ENCODE measurements around the gene RGS8. TPM values are rescaled to one million over a fixed set of nuclear protein-coding genes. Genes with fewer than 3 reads are reported as not detected.

Gene RGS8
- total and polyA plus RNA-seq, 2 donors (not counting 1 experiment from before 2014, with no cell fraction given): not detected

GRCh38 chr1:182709855-182710254 lies 25.5 kb upstream of the RGS8 start:
- ChIA-PET POLR2A (no interaction called here), CTCF (no interaction called here)
- H3K27ac Mint-ChIP-seq: no peak overlapping the region
- H3K36me3 ChIP-seq (replicated peaks in 1 of 2; ENCODE audit: control extremely low read depth in 1 of 2, control insufficient read depth in 1 of 2, extremely low read depth in 1 of 2, insufficient read depth in 2 of 2, low read length in 1 of 2): no peaks in the 10 kb centered on the region
- H4K20me1 ChIP-seq (ENCODE audit: control insufficient read depth, insufficient read depth, low read length, poor library complexity, severe bottlenecking): no peaks in the 10 kb centered on the region
- no peaks in the 10 kb centered on the region for H3K9me3 ChIP-seq (ENCODE audit: control extremely low read depth in 1 of 3, control insufficient read depth in 2 of 3, insufficient read depth in 1 of 3, low read length in 2 of 3)
- H3K9me3 Mint-ChIP-seq (ENCODE audit: insufficient read depth): no peaks in the 10 kb centered on the region
- H3K4me3 ChIP-seq (ENCODE audit: control extremely low read depth in 1 of 5, extremely low read depth in 1 of 5, insufficient read depth in 1 of 5, low read depth in 2 of 5, low read length in 4 of 5): no peak overlapping the region
- H3K27ac ChIP-seq (ENCODE audit: low read length in 2 of 2): no peak overlapping the region
- TF ChIP-seq CTCF (IDR thresholded peaks at IDR 0.05): no peak
- TF ChIP-seq EZH2 (IDR thresholded peaks at IDR 0.05; ENCODE audit: borderline replicate concordance, insufficient read depth, low read depth, low read length, poor library complexity, severe bottlenecking): no peak
- H3K79me2 ChIP-seq (ENCODE audit: control insufficient read depth, insufficient read depth, low read length): no peaks in the 10 kb centered on the region
- H3K9ac ChIP-seq (ENCODE audit: low read length): no peak overlapping the region
- intact Hi-C loops (cut with micrococcal nuclease): no loop called here
- ATAC-seq (ENCODE audit: low read depth) (no peak), DNase-seq (no peak)
- H3K4me2 ChIP-seq (replicated peaks; ENCODE audit: low read depth, low read length, poor library complexity, severe bottlenecking): no peak overlapping the region
- H3K4me1 ChIP-seq (ENCODE audit: control insufficient read depth in 2 of 2, insufficient read depth in 2 of 2, low read length in 2 of 2): no peaks in the 10 kb centered on the region
- H3K27me3 ChIP-seq (replicated peaks in 1 of 4; ENCODE audit: control extremely low read depth in 1 of 4, control insufficient read depth in 3 of 4, insufficient read depth in 4 of 4, low read length in 3 of 4): peaks cover 0 to 2% (median 0%) of the 10 kb centered on the region in 4 experiments
- no peak overlapping the region for H3K4me3 Mint-ChIP-seq
- no peaks in the 10 kb centered on the region for H3K4me1 Mint-ChIP-seq
- no peak overlapping the region for H2AFZ ChIP-seq (ENCODE audit: insufficient read depth, low read depth, low read length, poor library complexity, severe bottlenecking)
- peaks cover 4% of the 10 kb centered on the region for H3K27me3 Mint-ChIP-seq
- 100% methylated on average over 1 of the region's 2 CpGs for WGBS (ENCODE audit: insufficient coverage)

GRCh38 chr1:182709225-182709764 lies 24.9 kb upstream of the RGS8 start:
- no peak overlapping the region for H3K4me2 ChIP-seq (replicated peaks; ENCODE audit: low read depth, low read length, poor library complexity, severe bottlenecking)
- DNase-seq: no peak
- ChIA-PET POLR2A (interaction anchor here (0.6 kb wide), 1 partner anchor 231 kb away, joined by 3 read pairs; no protein-coding TSS in a partner anchor), CTCF (no interaction called here)
- Mint-ChIP-seq H3K27me3 (peaks cover 4% of the 10 kb centered on the region), H3K4me3 (no peak overlapping the region), H3K4me1 (no peaks in the 10 kb centered on the region), H3K9me3 (ENCODE audit: insufficient read depth) (no peaks in the 10 kb centered on the region), H3K27ac (no peak overlapping the region)
- H3K9me3 ChIP-seq (ENCODE audit: control extremely low read depth in 1 of 3, control insufficient read depth in 2 of 3, insufficient read depth in 1 of 3, low read length in 2 of 3): no peaks in the 10 kb centered on the region
- intact Hi-C loops (cut with micrococcal nuclease): no loop called here
- 100% methylated on average over 1 of the region's 1 CpG for WGBS (ENCODE audit: insufficient coverage)
- H3K9ac ChIP-seq (ENCODE audit: low read length): no peak overlapping the region
- H3K4me1 ChIP-seq (ENCODE audit: control insufficient read depth in 2 of 2, insufficient read depth in 2 of 2, low read length in 2 of 2): no peaks in the 10 kb centered on the region
- peaks cover 0 to 2% (median 0%) of the 10 kb centered on the region in 4 experiments for H3K27me3 ChIP-seq (replicated peaks in 1 of 4; ENCODE audit: control extremely low read depth in 1 of 4, control insufficient read depth in 3 of 4, insufficient read depth in 4 of 4, low read length in 3 of 4)
- no peak for ATAC-seq (ENCODE audit: low read depth)
- H3K4me3 ChIP-seq (ENCODE audit: control extremely low read depth in 1 of 5, extremely low read depth in 1 of 5, insufficient read depth in 1 of 5, low read depth in 2 of 5, low read length in 4 of 5): no peak overlapping the region
- no peaks in the 10 kb centered on the region for H4K20me1 ChIP-seq (ENCODE audit: control insufficient read depth, insufficient read depth, low read length, poor library complexity, severe bottlenecking)
- no peak overlapping the region for H2AFZ ChIP-seq (ENCODE audit: insufficient read depth, low read depth, low read length, poor library complexity, severe bottlenecking)
- H3K79me2 ChIP-seq (ENCODE audit: control insufficient read depth, insufficient read depth, low read length): no peaks in the 10 kb centered on the region
- TF ChIP-seq CTCF (IDR thresholded peaks at IDR 0.05) (no peak), EZH2 (IDR thresholded peaks at IDR 0.05; ENCODE audit: borderline replicate concordance, insufficient read depth, low read depth, low read length, poor library complexity, severe bottlenecking) (no peak)
- H3K27ac ChIP-seq (ENCODE audit: low read length in 2 of 2): no peak overlapping the region
- no peaks in the 10 kb centered on the region for H3K36me3 ChIP-seq (replicated peaks in 1 of 2; ENCODE audit: control extremely low read depth in 1 of 2, control insufficient read depth in 1 of 2, extremely low read depth in 1 of 2, insufficient read depth in 2 of 2, low read length in 1 of 2)
